HepG2 (cell line): ENCODE measurements around the gene CLASP1. TPM values are rescaled to one million over a fixed set of nuclear protein-coding genes. Genes with fewer than 3 reads are reported as not detected.

Source experiments
- ATAC-seq: fragments of 200-7000 bp; cut with Tn5 transposase; 3 replicates; pipeline ENCODE4 v1.9.1; 2020; ENCODE audit warnings: mild to moderate bottlenecking, moderate library complexity
- BruUV-seq: library from RNA; stranded (reverse); fragments of 400-500 nt; replicated peaks from 2 replicates; lab custom pipeline; 2021; lab: Mats Ljungman, UMichigan
- CTCF ChIA-PET: fragments of 300-600 bp; formaldehyde crosslinking; extraction: SDS; loops from one replicate; lab custom pipeline; 2021; ENCODE audit warnings: low total read pairs, inconsistent platforms, low intra/inter-chr PET ratio; lab: Yijun Ruan, JAX
- POLR2A ChIA-PET: fragments of 350-600 bp; sonication (Branson Sonifier 250); formaldehyde crosslinking; loops from one replicate; lab custom pipeline; 2020; ENCODE audit warnings: antibody characterized with exemption, inconsistent platforms; lab: Yijun Ruan, JAX
- DNase-seq: peaks from one replicate; pipeline ENCODE4 v3.0.0-alpha.2; 2015; ENCODE audit warnings: low spot score
- FAIRE-seq: peaks from 3 replicates; lab custom pipeline; 2011; peaks lifted over from hg19 to GRCh38; lab: Jason Lieb, UNC
- H2AFZ ChIP-seq: one replicate; pipeline ENCODE4 v1.6.1; 2011; ENCODE audit warnings: low read length, inconsistent platforms
- H3K27ac ChIP-seq: fragments of 300-600 bp; 3 replicates; pipeline ENCODE4 v1.8.0; 2011; ENCODE audit warnings: mixed run types, mild to moderate bottlenecking, mixed read lengths, low read length, inconsistent platforms; ENCODE audit not compliant: insufficient read depth; ENCODE audit errors: extremely low read length
- H3K27me3 ChIP-seq, 2 experiments: fragments of 200-600 bp in 1 of 2; 2 replicates in 1 of 2; 3 replicates in 1 of 2; pipeline versions ENCODE4 v1.6.0 to v1.8.0; 2011; ENCODE audit warnings: low read length in 2 of 2, mild to moderate bottlenecking in 2 of 2, moderate library complexity in 2 of 2, inconsistent platforms in 1 of 2; ENCODE audit not compliant: insufficient read depth in 2 of 2, control insufficient read depth in 1 of 2
- H3K36me3 ChIP-seq, 2 experiments: fragments of 200-600 bp in 1 of 2; replicated peaks in 1 of 2; 2 replicates in 1 of 2; 3 replicates in 1 of 2; pipeline versions ENCODE4 v1.5.1 to v1.8.0; 2011; ENCODE audit warnings: low read length in 2 of 2, inconsistent platforms in 1 of 2; ENCODE audit not compliant: insufficient read depth in 2 of 2, control insufficient read depth in 1 of 2
- H3K4me1 ChIP-seq: 2 replicates; pipeline ENCODE4 v1.5.1; 2012; ENCODE audit warnings: low read length, inconsistent platforms; ENCODE audit not compliant: insufficient read depth
- H3K4me2 ChIP-seq: 2 replicates; pipeline ENCODE4 v1.6.0; 2011; ENCODE audit warnings: low read depth, low read length, inconsistent platforms
- H3K4me3 ChIP-seq, 3 experiments: fragments of 200-600 bp in 1 of 3; sonication (generic), shearing (Covaris generic) in 1 of 3; replicated peaks in 1 of 3; 2 replicates each; pipeline ENCODE4 v1.5.1; 2011 to 2016; ENCODE audit warnings: low read length in 3 of 3, inconsistent platforms in 2 of 3, low read depth in 2 of 3, mild to moderate bottlenecking in 2 of 3, control low read depth in 1 of 3, mixed read lengths in 1 of 3; ENCODE audit not compliant: insufficient read depth in 1 of 3
- H3K79me2 ChIP-seq: one replicate; pipeline ENCODE4 v1.6.1; 2011; ENCODE audit warnings: low read length, inconsistent platforms; ENCODE audit not compliant: insufficient read depth
- H3K9ac ChIP-seq: 2 replicates; pipeline ENCODE4 v1.6.0; 2011; ENCODE audit warnings: mild to moderate bottlenecking, low read depth, low read length, inconsistent platforms; ENCODE audit not compliant: insufficient read depth
- H3K9me3 ChIP-seq: 2 replicates; pipeline ENCODE4 v1.5.1; 2012; ENCODE audit warnings: mild to moderate bottlenecking, low read length
- H4K20me1 ChIP-seq: 2 replicates; pipeline ENCODE4 v1.6.0; 2011; ENCODE audit warnings: inconsistent platforms, mild to moderate bottlenecking, low read length, moderate library complexity; ENCODE audit not compliant: insufficient read depth
- AFF4 ChIP-seq: sonication (generic); formaldehyde crosslinking; IDR thresholded peaks from 2 replicates; pipeline ENCODE4 v1.4.0; 2020; ENCODE audit warnings: missing genetic modification reagents
- DNMT3B ChIP-seq: conservative IDR thresholded peaks from 2 replicates; pipeline ENCODE4 v1.6.1; 2016; ENCODE audit warnings: missing biosample characterization, control low read depth
- DRAP1 ChIP-seq: IDR thresholded peaks from 2 replicates; pipeline ENCODE4 v1.6.1; 2016; ENCODE audit warnings: missing genetic modification reagents, missing compliant biosample characterization
- FOXO1 ChIP-seq: sonication (generic); formaldehyde crosslinking; IDR thresholded peaks from 2 replicates; pipeline ENCODE4 v1.4.0; 2020; ENCODE audit warnings: missing genetic modification reagents
- MAFG ChIP-seq: sonication (generic); formaldehyde crosslinking; IDR thresholded peaks from 2 replicates; pipeline ENCODE4 v1.5.1; 2020; ENCODE audit warnings: mild to moderate bottlenecking, missing genetic modification reagents
- PHF8 ChIP-seq: sonication (generic); formaldehyde crosslinking; IDR thresholded peaks from 2 replicates; pipeline ENCODE4 v1.5.0; 2020; ENCODE audit warnings: missing genetic modification reagents
- PPARG ChIP-seq: conservative IDR thresholded peaks from 2 replicates; pipeline ENCODE4 v1.6.1; 2016; ENCODE audit warnings: missing biosample characterization, missing genetic modification reagents
- REST ChIP-seq, 2 experiments: IDR thresholded peaks; 2 replicates each; pipeline ENCODE4 v1.6.1; 2011 to 2012; ENCODE audit warnings: low read length in 2 of 2, borderline replicate concordance in 1 of 2, low read depth in 1 of 2, mild to moderate bottlenecking in 1 of 2, moderate library complexity in 1 of 2
- SMAD3 ChIP-seq: sonication (generic); formaldehyde crosslinking; IDR thresholded peaks from 2 replicates; pipeline ENCODE4 v1.4.0; 2020; ENCODE audit warnings: missing genetic modification reagents
- ZNF567 ChIP-seq: sonication (generic); formaldehyde crosslinking; IDR thresholded peaks from 2 replicates; pipeline ENCODE4 v1.8.1; 2023; ENCODE audit warnings: mild to moderate bottlenecking, missing genetic modification reagents, borderline replicate concordance
- ZNF710 ChIP-seq: sonication (generic); formaldehyde crosslinking; IDR thresholded peaks from 2 replicates; pipeline ENCODE4 v1.5.0; 2020; ENCODE audit warnings: mild to moderate bottlenecking, missing genetic modification reagents, borderline replicate concordance
- ZSCAN31 ChIP-seq: sonication (generic); formaldehyde crosslinking; IDR thresholded peaks from 2 replicates; pipeline ENCODE4 v1.5.0; 2020; ENCODE audit warnings: low read depth, mild to moderate bottlenecking, missing genetic modification reagents
- WGBS: methylation state at CpG from one replicate; pipeline ENCODE4 v1.1.6; 2017; ENCODE audit warnings: low lambda C conversion rate; 5-methylcytosine and 5-hydroxymethylcytosine counted together
- in situ Hi-C: cut with HindIII; loops from 2 replicates; pipeline ENCODE4 v1.10.0; 2017; ENCODE audit warnings: low pct_unique_long_range_greater_than_20kb; ENCODE audit not compliant: extremely low pct_ligation_motif_present
- intact Hi-C: fragments of 100-400 bp; cut with micrococcal nuclease; formaldehyde crosslinking; loops from one replicate; pipeline ENCODE4 v1.10.0; 2022; ENCODE audit not compliant: unreplicated experiment
- polyA plus RNA-seq, 8 experiments: library from polyadenylated mRNA; depleted of rRNA in 3 of 8; stranded (reverse) in 7 of 8; unstranded in 1 of 8; fragments of >200 nt; fragmentation: Illumina TruSeq in 4 of 8; extraction: Trizol in 4 of 8; gene quantifications; 2 replicates each; pipeline versions ENCODE4 v1.2.1 to v1.2.3, GENCODE V29; 2011 to 2016; ENCODE audit warnings: low read depth in 4 of 8, missing spikeins in 1 of 8, mixed read lengths in 1 of 8; ENCODE audit not compliant: insufficient read depth in 1 of 8
- total RNA-seq, 5 experiments: library from RNA; depleted of rRNA; stranded (reverse); fragments of >200 nt; fragmentation: Illumina TruSeq; extraction: Trizol; gene quantifications; 2 replicates each; pipeline ENCODE4 v1.2.3, GENCODE V29; 2016; ENCODE audit warnings: low read depth in 1 of 5

The CLASP1 gene
- total and polyA plus RNA-seq, 2 of the 13 experiments (the other 11 are each of a cell fraction or from before 2014, with no cell fraction given) = 11.7 to 47.9 TPM

- Histone ChIP-seq H2AFZ (no peak overlapping the region), H4K20me1 (no peaks in the 10 kb centered on the region; the same call in 1 of the 2 replicates), H3K4me1 (no peaks in the 10 kb centered on the region), H3K79me2 (no peaks in the 10 kb centered on the region), H3K9me3 (no peaks in the 10 kb centered on the region), H3K36me3 (peaks cover 20 to 73% of the 10 kb centered on the region in 2 experiments), H3K27me3 (no peaks in the 10 kb centered on the region), H3K4me3 (no peak overlapping the region), H3K27ac (no peak overlapping the region), H3K9ac (no peak overlapping the region), H3K4me2 (no peak overlapping the region)
- WGBS = 97% methylated on average over 10 of the region's 10 CpGs
- no peak for DNase-seq
- no TSS peak for BruUV-seq
- FAIRE-seq = no peak
- intact Hi-C loops (no loop called here), in situ Hi-C loops (no loop called here)
- ChIA-PET CTCF (no interaction called here), POLR2A (interaction anchor here (4.6 kb wide), 1 partner anchor 9 kb away, joined by 22 read pairs; the partner anchor contains the start of gene RNU4ATAC)
- no peak for ATAC-seq
- TF ChIP-seq MAFG (no peak), PPARG (CRISPR knock-in tag) (no peak), DNMT3B (CRISPR knock-in tag) (no peak), DRAP1 (CRISPR knock-in tag) (no peak), ZNF567 (no peak), PHF8 (CRISPR knock-in tag) (no peak), ZSCAN31 (CRISPR knock-in tag) (no peak), FOXO1 (CRISPR knock-in tag) (no peak), REST (IDR thresholded peaks at IDR 0.05; ENCODE audit: borderline replicate concordance in 1 of 2, low read depth in 1 of 2, low read length in 2 of 2) (no peak), ZNF710 (no peak), SMAD3 (CRISPR knock-in tag) (no peak), AFF4 (CRISPR knock-in tag) (no peak)
These were observed 127.9 kb downstream of the CLASP1 start for GRCh38 chr2:121521359-121521758.
